ENCODE results near the gene MTAP.

GRCh38 chr9:21902136-21902535, 99.7 kb downstream of the MTAP start:
- TF ChIP-seq POLR2A (IDR thresholded peaks at IDR 0.05; ENCODE audit: low read depth, low read length) = no peak
- no peak for TF ChIP-seq POLR2AphosphoS5 (IDR thresholded peaks at IDR 0.05; ENCODE audit: low read depth, low read length)

Data from GM12892 (cell line).